ENCODE results near the gene MARCHF7.
A peak's percentile ranks its signal among the peaks of the same experiment; 100 is the strongest.
"Not testable (repeated sequence)": the region's sequence is repeated elsewhere in the genome, so short reads cannot be mapped to it uniquely, and the experiment has no call there.

MARCHF7 gene, protein sequence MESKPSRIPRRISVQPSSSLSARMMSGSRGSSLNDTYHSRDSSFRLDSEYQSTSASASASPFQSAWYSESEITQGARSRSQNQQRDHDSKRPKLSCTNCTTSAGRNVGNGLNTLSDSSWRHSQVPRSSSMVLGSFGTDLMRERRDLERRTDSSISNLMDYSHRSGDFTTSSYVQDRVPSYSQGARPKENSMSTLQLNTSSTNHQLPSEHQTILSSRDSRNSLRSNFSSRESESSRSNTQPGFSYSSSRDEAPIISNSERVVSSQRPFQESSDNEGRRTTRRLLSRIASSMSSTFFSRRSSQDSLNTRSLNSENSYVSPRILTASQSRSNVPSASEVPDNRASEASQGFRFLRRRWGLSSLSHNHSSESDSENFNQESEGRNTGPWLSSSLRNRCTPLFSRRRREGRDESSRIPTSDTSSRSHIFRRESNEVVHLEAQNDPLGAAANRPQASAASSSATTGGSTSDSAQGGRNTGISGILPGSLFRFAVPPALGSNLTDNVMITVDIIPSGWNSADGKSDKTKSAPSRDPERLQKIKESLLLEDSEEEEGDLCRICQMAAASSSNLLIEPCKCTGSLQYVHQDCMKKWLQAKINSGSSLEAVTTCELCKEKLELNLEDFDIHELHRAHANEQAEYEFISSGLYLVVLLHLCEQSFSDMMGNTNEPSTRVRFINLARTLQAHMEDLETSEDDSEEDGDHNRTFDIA

DNA sequence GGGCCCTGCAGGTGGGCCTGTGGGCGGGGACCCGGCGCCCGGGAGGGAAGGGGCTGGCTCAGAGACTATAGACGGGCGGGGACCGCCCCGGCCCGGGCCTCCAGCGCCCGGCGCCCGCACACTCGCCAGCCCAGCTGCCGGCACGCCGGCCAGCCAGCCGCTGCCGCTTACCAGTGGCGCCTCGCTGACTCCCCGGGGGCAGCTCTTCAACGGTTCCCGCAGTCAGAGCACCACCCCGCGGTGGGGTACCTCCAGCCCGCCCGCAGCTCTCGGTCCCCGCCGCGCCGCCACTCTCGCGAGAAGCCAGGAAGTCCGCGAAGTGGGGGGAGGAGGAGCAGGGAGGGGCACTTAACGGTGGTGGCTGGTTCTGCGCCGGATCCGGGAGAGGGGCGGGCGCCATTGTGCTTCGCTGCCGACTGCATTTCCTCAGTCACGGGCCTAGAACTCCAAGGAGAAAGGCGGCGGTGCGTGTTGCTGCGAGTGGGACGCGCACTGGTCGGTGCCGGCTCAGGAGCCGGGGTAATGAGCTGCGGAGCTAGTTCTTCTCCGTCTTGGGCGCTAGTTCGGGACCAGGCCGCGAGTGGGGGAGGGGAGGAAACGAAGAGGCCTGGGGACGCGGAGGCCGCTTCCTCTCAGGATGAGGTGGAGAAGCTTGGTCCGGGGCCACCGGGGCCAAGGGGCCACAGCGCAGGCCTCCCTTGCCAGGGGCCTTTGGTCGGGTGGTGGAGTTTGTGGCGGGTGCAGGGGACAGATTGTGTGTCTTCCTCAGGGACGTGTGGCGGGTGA, at the start of gene MARCHF7:
TSS of gene MARCHF7 (plus strand) at position 364 of the 786 bp plus-strand sequence. CDS start 16,517 bp downstream, outside the sequence.
- TF ChIP-seq ZNF70 (CRISPR knock-in tag; IDR thresholded peaks at IDR 0.05) (0 out of 2 replicates have a peak, but pooled peaks have one; percentile 4), ARNTL (CRISPR knock-in tag; IDR thresholded peaks at IDR 0.05; ENCODE audit: borderline replicate concordance, low read depth) (no peak), ZFP3 (CRISPR knock-in tag; IDR thresholded peaks at IDR 0.05) (peak; percentile 10; the same call in 1 of the 2 replicates), SNAI2 (CRISPR knock-in tag; IDR thresholded peaks at IDR 0.05) (no peak), ZC3H10 (CRISPR knock-in tag; IDR thresholded peaks at IDR 0.05) (no peak), ZNF565 (CRISPR knock-in tag; conservative IDR thresholded peaks at IDR 0.05; ENCODE audit: low read depth) (no peak), TOX (CRISPR knock-in tag; IDR thresholded peaks at IDR 0.05; ENCODE audit: borderline replicate concordance) (no peak), ZNF8 (CRISPR knock-in tag; IDR thresholded peaks at IDR 0.05) (no peak), CSDC2 (CRISPR knock-in tag; IDR thresholded peaks at IDR 0.05) (no peak)
- TF ChIP-seq, protein P1, sequence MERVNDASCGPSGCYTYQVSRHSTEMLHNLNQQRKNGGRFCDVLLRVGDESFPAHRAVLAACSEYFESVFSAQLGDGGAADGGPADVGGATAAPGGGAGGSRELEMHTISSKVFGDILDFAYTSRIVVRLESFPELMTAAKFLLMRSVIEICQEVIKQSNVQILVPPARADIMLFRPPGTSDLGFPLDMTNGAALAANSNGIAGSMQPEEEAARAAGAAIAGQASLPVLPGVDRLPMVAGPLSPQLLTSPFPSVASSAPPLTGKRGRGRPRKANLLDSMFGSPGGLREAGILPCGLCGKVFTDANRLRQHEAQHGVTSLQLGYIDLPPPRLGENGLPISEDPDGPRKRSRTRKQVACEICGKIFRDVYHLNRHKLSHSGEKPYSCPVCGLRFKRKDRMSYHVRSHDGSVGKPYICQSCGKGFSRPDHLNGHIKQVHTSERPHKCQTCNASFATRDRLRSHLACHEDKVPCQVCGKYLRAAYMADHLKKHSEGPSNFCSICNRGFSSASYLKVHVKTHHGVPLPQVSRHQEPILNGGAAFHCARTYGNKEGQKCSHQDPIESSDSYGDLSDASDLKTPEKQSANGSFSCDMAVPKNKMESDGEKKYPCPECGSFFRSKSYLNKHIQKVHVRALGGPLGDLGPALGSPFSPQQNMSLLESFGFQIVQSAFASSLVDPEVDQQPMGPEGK (CRISPR knock-in tag; IDR thresholded peaks at IDR 0.05; ENCODE audit: borderline replicate concordance): 0 out of 2 replicates have a peak, but pooled peaks have one; percentile 18
- TF ChIP-seq, protein P2, sequence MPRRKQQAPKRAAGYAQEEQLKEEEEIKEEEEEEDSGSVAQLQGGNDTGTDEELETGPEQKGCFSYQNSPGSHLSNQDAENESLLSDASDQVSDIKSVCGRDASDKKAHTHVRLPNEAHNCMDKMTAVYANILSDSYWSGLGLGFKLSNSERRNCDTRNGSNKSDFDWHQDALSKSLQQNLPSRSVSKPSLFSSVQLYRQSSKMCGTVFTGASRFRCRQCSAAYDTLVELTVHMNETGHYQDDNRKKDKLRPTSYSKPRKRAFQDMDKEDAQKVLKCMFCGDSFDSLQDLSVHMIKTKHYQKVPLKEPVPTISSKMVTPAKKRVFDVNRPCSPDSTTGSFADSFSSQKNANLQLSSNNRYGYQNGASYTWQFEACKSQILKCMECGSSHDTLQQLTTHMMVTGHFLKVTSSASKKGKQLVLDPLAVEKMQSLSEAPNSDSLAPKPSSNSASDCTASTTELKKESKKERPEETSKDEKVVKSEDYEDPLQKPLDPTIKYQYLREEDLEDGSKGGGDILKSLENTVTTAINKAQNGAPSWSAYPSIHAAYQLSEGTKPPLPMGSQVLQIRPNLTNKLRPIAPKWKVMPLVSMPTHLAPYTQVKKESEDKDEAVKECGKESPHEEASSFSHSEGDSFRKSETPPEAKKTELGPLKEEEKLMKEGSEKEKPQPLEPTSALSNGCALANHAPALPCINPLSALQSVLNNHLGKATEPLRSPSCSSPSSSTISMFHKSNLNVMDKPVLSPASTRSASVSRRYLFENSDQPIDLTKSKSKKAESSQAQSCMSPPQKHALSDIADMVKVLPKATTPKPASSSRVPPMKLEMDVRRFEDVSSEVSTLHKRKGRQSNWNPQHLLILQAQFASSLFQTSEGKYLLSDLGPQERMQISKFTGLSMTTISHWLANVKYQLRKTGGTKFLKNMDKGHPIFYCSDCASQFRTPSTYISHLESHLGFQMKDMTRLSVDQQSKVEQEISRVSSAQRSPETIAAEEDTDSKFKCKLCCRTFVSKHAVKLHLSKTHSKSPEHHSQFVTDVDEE (CRISPR knock-in tag; IDR thresholded peaks at IDR 0.05): no peak
- peak; percentile 94 for ATAC-seq

DNA sequence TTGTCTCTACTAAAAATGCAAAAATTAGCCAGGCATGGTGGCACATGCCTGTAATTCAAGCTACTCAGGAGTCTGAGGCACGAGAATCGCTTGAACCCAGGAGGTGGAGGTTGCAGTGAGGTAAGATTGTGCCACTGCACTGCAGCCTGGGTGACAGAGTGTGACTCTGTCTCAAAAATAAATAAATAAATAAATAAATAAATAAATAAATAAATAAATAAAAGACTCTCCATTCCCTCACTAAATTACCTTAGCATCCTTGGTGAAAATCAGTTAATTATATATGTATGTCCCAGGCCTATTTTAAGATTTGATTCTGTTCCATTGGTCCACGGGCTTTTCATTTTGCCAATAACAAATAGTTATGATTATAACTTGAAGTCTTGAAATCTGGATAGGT, 44.9 kb upstream of the MARCHF7 start:
- ATAC-seq: not testable (repeated sequence)

DNA sequence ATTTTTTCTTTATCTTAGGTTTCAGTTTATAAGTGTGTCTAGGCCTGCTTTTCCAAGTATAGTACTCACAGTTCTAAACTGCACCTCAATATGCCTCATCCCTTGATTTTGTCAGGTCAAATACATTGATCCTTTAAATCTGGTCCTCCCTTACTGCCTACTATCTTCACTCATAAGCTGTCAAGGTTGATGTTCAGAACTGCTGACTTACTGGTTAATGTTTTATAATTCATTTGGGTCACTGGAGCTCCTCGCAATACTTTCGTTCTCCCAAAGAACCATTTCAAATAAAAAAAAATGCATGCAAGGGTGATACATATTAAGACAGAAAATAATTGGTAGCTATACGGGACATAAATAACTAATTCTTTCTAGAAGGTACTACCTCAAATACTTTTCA, 41.3 kb upstream of the MARCHF7 start:
- ATAC-seq: no peak
- TF ChIP-seq ARNTL (CRISPR knock-in tag; IDR thresholded peaks at IDR 0.05; ENCODE audit: borderline replicate concordance, low read depth) (no peak), CSDC2 (CRISPR knock-in tag; IDR thresholded peaks at IDR 0.05) (no peak), ISL1 (CRISPR knock-in tag; IDR thresholded peaks at IDR 0.05) (no peak), ZNF8 (CRISPR knock-in tag; IDR thresholded peaks at IDR 0.05) (no peak), ZNF565 (CRISPR knock-in tag; conservative IDR thresholded peaks at IDR 0.05; ENCODE audit: low read depth) (no peak), GLIS3 (CRISPR knock-in tag; IDR thresholded peaks at IDR 0.05) (no peak), ZFP30 (CRISPR knock-in tag; IDR thresholded peaks at IDR 0.05) (no peak), BACH2 (CRISPR knock-in tag; IDR thresholded peaks at IDR 0.05; ENCODE audit: borderline replicate concordance) (no peak), ESRRG (CRISPR knock-in tag; IDR thresholded peaks at IDR 0.05) (no peak), RARB (CRISPR knock-in tag; IDR thresholded peaks at IDR 0.05) (no peak), PPARA (CRISPR knock-in tag; IDR thresholded peaks at IDR 0.05; ENCODE audit: borderline replicate concordance) (no peak)
- TF ChIP-seq, protein P1 (CRISPR knock-in tag; IDR thresholded peaks at IDR 0.05; ENCODE audit: borderline replicate concordance): no peak
- TF ChIP-seq, protein P3, sequence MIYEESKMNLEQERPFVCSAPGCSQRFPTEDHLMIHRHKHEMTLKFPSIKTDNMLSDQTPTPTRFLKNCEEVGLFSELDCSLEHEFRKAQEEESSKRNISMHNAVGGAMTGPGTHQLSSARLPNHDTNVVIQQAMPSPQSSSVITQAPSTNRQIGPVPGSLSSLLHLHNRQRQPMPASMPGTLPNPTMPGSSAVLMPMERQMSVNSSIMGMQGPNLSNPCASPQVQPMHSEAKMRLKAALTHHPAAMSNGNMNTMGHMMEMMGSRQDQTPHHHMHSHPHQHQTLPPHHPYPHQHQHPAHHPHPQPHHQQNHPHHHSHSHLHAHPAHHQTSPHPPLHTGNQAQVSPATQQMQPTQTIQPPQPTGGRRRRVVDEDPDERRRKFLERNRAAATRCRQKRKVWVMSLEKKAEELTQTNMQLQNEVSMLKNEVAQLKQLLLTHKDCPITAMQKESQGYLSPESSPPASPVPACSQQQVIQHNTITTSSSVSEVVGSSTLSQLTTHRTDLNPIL (CRISPR knock-in tag; IDR thresholded peaks at IDR 0.05; ENCODE audit: low read depth): no peak
- TF ChIP-seq, protein P4, sequence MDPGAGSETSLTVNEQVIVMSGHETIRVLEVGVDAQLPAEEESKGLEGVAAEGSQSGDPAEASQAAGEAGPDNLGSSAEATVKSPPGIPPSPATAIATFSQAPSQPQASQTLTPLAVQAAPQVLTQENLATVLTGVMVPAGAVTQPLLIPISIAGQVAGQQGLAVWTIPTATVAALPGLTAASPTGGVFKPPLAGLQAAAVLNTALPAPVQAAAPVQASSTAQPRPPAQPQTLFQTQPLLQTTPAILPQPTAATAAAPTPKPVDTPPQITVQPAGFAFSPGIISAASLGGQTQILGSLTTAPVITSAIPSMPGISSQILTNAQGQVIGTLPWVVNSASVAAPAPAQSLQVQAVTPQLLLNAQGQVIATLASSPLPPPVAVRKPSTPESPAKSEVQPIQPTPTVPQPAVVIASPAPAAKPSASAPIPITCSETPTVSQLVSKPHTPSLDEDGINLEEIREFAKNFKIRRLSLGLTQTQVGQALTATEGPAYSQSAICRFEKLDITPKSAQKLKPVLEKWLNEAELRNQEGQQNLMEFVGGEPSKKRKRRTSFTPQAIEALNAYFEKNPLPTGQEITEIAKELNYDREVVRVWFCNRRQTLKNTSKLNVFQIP (CRISPR knock-in tag; IDR thresholded peaks at IDR 0.05; ENCODE audit: borderline replicate concordance, low read depth): no peak
